HG03097 (cell line): ENCODE data around the gene NTM.
A peak's percentile ranks its signal among the peaks of the same experiment; 100 is the strongest.

Source experiments
- ATAC-seq: cut with Tn5 transposase; IDR thresholded peaks from one replicate; pipeline ENCODE4 v1.9.1; 2021; ENCODE audit not compliant: unreplicated experiment, low FRiP score

The NTM gene

DNA sequence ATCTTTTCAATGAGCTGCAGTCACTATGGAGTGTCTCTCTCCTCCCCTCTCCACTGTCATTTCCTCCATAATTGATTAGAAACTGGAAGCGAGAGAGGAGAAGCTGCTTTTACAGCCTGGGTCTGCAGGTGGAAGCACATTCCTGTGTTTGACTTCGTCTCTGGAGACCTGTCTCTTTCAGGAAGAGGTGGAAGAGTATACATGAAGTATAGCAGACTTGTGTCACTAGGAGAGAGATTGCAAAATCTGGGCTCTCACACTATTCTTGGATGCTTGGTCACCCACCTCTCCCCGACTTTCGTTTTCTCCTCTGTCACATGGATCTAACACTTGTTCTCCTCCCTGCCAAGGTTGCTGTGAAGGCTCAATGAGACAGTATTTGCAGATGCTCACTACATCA lies 323.3 kb downstream of the NTM start:
- no peak for ATAC-seq

DNA sequence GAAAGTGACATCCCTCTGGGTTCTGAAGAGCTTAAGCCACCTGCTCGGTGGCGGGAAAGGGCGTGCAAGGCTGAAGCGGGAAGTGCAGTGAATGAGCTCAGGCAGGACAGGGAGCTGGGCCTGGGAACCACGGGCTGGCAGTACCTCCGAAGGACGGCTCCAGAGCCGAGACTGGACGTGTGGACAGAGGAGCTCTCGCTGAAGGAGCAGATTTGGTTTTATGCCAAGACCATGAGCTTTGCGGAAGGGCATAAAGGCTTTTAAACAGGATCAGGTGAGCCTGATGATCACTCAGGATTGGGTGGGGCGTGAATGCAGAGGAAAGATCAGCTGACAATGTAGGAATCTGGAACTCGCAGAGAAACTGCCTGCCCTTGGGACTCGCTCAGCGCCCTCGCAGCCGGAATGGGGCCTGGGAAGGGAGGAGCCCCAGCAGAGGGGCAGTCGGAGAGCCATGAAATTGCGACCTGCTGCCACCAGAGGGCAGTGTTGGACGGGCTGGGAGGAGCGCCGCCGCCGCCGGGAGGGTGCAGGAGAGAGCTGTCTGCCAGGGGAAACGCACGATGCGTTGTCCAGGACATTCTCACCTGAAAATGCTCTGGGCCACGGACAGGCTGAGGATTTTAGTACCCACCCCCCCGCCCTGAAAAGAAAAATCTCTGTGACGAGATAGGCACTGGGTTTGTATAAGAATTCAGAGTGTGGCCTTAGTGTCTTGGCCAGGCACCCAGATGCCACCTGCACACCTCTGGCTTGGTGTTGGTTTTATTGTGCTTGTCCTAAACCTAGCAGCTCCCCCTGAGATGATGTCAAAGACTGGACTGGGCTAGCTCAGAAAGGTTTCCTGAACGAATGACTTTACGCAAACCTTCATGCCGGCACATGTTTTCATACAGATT lies 324.4 kb downstream of the NTM start:
- ATAC-seq = peak; percentile 89

DNA sequence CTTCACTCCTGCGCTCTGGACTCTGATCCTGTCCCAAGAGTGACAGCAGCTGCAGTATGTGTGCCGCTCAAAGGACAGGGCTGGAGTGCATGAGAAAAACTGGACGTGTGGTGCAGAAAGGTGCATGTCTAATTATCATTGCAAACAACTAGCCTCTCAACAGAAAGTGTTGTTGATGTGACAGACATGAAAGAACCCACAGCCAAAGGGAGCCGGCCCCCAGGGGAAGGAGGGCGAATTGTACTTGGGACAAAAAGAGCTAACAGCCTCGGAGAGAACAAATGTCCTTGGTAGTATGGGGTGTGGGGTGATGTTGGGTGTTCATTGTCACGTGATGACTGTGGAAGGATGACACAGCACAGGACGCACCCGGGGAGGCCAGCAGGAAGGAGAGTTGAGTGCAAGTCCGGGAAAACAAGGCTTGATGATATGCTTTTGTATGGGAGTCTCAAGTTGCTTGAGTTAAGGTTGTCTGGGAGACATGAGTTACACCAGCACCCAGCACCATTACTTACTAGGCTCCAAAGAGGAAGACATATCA lies 325.5 kb downstream of the NTM start:
- no peak for ATAC-seq

DNA sequence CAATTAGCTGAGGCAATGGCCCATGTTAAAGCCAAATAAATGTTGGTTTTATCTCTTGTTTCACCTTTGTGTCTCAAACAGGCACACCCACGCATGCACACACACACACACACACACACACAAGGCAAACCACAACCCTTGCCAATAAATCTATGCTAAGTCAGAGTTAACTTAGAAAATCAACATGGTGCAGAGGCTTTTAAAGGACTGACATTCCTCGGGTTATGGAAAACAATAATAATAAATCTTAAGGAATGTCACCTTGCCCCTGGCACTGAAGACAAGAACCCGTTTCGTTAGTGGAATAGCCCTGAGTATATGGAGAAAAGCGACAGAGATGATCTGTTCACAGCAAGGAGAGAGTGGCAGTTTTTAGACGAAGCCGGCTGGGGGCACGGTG lies 326.3 kb downstream of the NTM start:
- no peak for ATAC-seq

DNA sequence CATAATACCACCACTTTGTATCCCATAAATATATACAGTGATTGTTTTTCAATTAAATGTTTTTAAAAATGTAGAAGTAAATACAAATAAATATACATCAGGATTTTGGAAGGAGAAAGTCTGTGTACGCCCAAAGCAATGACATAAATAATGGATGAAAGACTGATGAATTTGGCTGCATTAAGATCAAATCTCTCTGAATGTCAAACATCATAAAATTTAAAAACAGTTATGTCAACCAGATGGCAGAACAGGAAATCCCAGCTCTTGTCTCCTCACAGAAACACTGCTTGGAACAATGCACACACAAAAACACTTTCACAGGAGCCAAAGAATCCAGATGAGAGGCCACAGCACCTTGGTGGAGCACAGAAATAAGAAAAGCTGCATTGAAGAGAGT lies 332.9 kb downstream of the NTM start:
- ATAC-seq = no peak

DNA sequence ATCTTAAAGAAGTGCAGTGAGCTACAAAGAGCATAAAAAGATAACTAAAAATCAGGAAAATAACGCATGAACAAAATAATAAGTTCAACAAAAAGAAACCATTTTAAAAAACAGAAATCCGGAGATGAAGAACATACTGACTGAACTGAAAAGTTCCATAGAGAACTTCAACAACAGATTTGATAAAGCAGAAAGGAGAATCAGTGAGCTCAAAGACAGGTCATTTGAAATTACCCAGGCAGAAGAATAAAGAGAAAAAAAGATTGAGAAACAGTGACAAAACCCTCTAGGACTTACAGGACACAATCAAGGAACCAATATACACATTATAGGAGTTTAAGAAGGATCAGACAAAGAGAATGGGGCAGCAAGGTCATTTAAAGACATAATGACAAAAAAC lies 334.3 kb downstream of the NTM start:
- ATAC-seq = no peak

DNA sequence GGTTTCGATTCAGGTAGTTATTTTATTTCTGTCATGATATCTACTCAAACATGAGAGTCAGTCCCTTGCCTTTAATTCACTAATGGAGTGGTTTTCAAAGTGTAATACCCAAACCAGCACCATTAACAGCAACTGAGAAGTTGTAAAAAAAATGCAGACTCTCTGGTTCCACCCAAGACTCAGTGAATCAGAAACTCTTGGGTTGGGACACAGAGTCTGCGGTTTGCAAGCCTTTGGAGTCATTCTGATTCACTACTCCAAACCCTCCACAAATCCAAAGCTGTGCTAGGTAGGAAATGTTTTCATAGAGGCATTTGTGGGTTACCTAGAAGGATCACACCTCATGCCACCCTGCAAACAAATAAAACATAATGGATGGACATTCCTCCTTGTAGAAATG lies 340.1 kb downstream of the NTM start:
- no peak for ATAC-seq

DNA sequence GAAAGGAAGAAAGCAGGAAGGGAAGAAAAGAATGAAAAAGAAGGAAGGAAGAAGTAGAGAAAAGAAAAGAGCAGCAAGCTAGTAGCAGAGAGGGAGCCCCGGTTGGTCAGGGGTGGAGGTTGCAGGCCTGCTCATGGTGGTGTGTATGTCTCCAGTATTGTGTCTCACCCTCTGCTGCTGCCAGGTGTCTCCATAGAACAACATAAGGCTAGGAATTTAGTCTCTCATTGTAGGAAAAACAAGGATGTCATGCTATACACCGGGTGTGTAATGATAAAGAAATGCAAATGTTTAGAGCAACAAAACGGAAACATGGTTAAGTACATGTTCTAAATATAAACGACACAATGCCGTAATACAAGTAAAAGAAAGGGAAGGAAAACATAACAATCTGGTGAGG lies 342.5 kb downstream of the NTM start:
- no peak for ATAC-seq

DNA sequence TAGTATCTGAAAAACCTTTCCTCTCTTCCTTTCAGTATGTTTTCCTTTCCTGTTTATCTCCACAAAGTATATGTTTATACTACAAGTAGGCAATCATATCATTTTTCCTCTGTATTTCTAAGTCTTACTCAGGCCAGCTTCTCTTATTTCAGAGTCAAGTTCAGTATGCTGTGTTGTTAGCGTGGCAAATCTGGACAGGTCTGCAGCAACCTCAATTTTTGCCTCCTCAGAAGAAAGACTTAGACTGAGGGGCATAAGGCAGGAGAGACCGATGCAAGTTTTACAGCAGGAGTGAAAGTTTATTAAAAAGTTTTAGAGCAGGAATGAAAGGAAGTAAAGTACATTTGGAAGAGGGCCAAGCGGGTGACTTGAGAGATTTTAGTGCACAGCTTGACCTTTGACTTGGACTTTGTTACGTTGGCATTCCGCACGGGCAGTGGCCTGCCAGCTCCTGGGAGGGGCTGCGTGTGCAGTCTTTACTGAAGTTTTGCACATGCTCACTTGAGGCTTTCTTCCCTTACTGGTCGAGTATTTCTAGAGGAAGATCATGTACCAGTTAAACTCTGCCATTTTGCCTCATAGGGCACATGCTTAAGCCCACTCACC lies 343.2 kb downstream of the NTM start:
- no peak for ATAC-seq

DNA sequence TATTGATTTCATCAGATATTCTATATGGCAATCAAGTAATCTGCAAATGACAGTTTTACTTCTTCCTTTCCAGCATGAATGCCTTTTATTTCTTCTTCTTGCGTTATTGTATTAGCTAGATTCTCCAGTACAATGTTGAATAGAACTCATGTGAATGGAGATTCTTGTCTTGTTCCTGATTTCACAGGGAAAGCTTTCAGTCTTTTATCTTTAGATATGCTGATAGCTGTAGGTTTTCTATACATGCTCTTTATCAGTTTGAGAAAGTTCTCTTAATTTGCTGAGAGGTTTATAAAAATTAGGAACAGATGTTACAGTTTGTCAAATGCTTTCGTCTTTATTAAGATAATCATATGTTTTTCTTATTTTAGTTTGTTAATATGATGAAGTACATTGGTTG lies 347.2 kb downstream of the NTM start:
- ATAC-seq = no peak

DNA sequence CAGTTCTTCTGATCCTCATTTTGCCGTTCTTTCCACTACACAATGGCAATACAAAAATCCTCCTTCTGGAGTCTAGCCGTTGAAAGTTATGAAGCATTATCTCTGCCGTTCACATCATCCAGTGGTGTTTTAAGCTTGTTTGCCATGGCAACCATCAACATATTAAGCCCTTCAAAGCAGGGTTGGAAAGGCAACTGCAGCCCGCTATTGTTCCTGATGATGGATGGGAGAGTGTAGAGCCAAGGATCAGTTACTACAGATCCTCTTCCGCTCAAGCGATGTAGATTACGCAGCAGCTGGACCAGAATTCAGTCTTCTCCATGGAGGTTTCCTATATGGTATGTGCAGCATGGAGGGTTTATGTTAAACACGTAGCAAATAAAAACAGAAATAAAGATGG lies 352.7 kb downstream of the NTM start:
- ATAC-seq = no peak

DNA sequence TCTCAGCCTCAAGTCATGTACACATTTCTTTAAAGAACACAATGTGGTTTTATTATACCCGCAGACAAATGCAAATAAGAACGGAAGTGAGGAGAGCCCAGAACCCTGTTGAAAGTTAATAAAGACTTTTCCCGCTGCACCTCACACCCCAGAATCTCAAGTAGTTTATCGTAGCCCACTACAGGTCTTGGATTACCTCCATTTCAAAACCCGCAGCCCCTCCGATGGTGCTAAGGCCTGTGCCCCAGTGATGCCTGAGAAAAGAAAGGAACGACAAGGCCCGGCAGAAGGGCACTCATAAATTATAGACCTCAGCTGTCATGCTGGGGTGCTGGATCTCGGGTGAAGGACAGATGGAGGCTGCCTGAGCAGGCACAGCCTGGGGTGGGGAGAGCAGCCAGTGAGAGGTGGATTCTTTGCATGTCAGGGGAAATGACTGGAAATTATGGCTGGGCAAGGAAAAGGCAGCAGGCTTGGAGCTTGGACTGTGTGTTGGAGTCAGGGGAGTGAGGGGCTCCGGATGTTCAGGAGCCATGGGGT lies 354.1 kb downstream of the NTM start:
- no peak for ATAC-seq

DNA sequence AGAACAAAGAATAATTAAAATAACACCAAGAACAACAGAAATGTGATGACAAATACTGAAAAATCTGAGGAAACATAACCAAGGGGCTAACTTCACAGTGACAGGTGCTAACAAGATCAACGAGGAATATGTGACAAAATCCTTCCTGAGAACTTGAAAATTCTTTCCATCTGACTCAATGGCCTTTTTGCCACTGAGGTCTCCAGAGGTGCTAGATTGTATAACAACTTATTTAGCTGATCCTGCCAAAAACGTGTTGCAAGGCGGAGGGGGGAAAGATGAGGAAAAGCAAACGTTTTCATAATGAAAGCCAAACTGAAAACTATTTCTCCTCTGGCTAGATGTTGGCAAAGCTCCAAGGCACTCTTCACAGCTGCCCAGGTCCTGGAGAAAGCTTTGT lies 364.5 kb downstream of the NTM start:
- no peak for ATAC-seq

DNA sequence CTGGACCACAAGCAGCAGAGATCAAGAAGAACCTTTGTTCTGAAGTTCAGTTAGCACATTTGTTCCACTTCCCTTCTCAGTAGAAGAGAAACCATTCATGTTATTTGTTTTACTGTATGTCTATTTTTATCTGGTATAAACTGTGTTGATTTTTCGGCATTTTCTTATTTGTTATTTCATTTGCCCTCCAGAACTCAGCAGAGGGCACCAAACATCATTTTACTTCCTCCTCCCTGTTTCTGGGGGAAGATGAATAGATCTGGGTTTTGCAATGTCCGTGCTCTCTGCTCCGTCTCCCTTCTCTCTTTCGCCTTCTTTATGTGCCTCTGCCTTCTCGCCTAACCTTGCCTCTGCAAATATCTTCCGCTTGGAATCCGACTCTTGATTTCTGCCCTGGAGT lies 366.9 kb downstream of the NTM start:
- ATAC-seq = no peak

DNA sequence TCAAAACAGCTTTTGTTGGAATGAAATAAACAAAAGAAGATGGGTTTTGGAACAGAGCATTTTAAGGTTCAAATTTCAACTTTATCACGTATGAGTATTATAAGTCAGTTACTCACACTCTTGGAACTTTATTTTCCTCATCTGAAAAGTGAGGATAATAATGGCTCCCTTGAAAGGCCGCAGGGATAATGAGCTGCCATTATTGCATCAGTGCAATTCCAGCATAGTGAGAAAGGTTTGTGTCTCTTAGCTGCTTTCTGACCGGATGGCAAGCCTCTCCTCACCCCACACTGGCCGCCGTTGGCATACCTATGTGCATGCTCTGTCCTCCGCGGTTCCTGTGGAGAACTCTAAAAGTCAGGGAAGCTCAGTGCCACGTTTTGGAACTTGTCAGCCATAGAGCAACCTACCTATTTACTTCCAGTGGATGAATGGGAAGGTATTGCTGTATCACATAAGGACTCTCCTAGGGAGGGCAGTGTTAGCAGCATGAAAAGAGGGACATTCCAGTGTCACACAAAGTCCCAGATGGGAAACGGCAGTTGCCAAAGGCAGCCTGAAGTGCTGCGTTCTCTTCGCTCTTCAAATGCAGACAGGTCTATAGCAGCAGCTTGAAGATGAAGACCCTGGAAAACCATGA lies 368.9 kb downstream of the NTM start:
- ATAC-seq = no peak

DNA sequence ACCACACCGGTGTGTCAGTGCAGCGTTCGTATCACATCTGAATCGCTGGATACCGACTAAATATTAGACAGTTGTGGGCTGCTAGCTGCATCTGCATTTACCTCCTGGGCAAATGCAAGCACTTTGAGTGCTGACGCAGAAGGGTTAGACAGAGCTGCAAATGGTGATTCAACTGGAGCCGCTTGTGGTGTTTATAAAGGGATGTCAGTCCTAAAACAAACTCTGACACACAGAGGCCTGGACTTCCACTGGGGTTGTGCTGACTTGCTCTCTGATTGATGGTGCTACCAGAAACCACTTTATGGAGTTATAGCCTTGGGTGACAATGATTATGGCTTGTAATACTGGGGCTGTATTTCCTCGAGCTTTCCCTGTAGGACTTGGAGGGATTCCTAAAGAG lies 374.4 kb downstream of the NTM start:
- ATAC-seq = no peak

DNA sequence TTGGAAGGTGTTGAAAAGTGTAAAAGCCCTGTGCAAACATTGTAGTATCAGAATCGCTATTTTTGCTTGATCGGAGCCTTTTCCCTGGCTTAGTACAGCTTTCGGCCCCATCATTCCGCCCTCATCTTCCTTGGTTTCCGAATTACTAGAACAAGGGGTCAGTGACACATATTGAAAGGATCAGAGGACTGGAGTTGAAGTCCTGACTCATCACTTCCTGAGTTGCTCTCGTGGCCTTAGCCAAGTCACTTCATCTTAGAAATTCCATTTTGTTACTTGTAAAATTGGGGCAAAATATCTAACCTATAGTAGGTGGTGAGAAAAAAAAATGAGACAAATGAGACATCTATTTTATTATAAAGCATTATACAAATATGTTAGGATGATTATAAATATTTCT lies 375.0 kb downstream of the NTM start:
- ATAC-seq = no peak

DNA sequence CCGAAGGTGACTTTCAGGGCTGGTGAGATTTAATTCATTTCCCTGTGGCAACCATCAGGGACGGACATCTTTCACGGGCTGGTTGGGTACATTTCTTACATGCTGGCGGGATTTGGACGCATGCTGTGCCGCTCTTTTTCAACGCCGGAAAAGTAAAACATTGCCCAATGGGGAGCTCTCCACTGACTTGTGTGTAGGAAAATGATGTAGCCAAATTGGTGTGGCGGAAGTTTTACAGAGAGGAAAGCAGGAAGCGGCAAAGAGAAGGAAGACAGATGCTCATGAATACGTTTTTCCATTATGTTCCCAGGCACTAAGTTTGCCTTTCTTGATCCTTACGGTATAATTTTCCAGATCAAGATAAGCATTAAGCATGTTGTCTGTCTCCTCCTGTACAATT lies 375.8 kb downstream of the NTM start:
- ATAC-seq = no peak

DNA sequence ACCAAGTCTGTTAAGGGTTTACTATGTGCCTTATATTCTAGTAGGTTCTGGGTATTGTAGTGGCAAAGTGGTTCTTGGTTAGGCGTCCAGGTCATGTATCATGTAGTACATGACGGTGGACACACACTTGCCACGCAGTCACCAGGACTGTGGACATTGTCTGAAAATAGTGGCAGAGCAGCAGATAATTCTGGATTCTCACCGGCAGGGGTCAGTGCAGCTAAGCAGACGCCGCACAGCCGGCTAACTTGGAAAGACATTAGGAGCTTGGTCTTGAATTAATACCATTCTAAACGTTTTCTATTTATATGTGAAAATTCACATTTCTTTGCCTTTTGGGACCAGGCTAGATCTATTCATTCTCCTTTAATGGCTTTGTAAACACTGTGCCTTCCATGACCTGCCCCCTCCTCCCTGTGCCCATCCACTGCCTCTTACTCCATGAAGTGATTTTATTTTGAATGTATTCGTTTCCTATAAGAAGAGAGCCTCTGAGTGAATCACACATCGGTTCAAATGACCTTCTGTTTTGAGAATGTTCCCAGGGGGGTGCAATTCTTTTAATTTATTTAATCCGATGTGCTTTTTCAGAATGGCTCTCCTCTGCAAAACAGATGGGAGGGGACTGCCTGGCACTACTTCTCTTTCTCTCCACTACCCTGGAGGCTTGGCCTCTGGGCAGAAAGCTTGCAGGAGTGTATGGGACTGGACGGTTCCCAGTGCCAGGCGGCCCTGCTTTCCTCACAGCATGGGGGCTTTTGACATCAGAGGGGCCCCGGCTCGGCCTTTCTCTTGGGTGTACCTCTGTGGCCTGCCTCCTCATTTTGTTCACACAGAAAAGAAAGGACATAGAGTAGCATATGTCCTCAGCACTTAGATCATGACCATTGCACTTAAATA lies 378.0 kb downstream of the NTM start:
- ATAC-seq = no peak

DNA sequence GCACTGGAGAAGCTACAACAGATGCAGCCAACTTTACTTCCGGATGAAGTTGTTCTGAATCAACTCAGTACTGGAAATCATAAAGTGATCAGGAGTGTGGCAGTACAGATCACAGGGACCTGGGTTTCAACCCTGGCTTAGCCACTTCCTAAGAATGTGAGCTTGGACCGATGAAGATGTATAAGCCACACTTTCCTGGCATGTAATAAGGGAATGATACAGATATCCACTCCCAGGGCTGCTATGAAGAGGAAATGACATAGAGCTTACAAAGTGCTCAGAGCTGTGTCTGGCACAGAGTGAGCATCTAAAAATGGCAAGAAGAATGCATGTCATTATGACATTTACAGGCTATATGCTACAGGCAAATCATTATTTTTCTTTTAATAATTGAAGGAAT lies 378.7 kb downstream of the NTM start:
- no peak for ATAC-seq
